ENCODE data around the gene IFNAR2.

DNA sequence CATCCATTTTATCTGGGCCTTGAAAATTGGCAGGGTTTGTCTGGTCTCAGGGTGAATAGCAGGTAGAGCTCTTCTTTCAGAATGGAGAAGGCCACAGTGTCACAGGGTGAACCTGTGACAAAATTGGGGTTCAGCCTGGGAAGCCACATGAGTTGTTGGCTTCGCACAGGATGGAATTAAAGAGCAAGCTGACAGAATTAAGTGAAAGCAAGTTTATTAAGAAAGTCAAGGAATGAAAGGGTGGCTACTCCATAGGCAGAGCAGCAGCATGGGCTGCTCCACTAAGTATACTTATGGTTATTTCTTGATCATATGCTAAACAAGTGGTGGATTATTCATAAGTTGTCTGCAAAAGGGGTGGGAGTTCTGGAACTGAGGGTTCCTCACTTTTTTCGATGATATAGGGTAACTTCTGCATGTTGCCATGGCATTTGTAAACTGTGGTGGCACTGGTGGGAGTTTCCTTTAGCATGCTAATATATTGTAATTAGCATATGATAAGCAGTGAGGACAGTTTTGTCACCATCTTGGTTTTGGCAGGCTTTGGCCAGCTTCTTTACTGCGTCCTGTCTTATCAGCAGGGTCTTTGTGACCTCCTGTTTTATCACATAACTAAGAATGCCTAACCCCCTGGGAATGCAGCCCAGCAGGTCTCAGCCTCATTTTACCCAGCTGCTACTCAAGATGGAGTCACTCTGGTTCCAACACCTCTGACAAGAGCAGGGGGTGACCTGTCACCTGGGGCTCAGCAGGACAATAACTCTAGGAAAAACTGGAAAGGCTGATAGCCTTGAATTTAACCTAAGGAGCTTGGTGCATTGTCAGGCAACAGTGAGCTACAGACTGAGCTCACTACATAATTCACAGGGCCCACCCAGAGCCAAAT is 5.1 kb downstream of the IFNAR2 start:
- TF ChIP-seq EP300 (conservative IDR thresholded peaks at IDR 0.05; ENCODE audit: poor library complexity, severe bottlenecking), result no peak
- TF ChIP-seq, protein P1, sequence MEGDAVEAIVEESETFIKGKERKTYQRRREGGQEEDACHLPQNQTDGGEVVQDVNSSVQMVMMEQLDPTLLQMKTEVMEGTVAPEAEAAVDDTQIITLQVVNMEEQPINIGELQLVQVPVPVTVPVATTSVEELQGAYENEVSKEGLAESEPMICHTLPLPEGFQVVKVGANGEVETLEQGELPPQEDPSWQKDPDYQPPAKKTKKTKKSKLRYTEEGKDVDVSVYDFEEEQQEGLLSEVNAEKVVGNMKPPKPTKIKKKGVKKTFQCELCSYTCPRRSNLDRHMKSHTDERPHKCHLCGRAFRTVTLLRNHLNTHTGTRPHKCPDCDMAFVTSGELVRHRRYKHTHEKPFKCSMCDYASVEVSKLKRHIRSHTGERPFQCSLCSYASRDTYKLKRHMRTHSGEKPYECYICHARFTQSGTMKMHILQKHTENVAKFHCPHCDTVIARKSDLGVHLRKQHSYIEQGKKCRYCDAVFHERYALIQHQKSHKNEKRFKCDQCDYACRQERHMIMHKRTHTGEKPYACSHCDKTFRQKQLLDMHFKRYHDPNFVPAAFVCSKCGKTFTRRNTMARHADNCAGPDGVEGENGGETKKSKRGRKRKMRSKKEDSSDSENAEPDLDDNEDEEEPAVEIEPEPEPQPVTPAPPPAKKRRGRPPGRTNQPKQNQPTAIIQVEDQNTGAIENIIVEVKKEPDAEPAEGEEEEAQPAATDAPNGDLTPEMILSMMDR (IDR thresholded peaks at IDR 0.05; ENCODE audit: poor library complexity, severe bottlenecking), result no peak
- no peak for TF ChIP-seq SMC3 (conservative IDR thresholded peaks at IDR 0.05; ENCODE audit: poor library complexity)
- TF ChIP-seq POLR2AphosphoS5 (IDR thresholded peaks at IDR 0.05), result no peak
- TF ChIP-seq TAF1 (IDR thresholded peaks at IDR 0.05; ENCODE audit: low read depth), result no peak
- TF ChIP-seq EZH2 (IDR thresholded peaks at IDR 0.05; ENCODE audit: borderline replicate concordance, insufficient read depth, low read length, poor library complexity, severe bottlenecking), result no peak

Data from neural cell (in vitro differentiated cells).